ENCODE results near the gene ZNF808. TPM values are rescaled to one million over a fixed set of nuclear protein-coding genes. Genes with fewer than 3 reads are reported as not detected.
"Not testable (repeated sequence)": the region's sequence is repeated elsewhere in the genome, so short reads cannot be mapped to it uniquely, and the experiment has no call there.

Gene ZNF808
- total RNA-seq: 10 to 100 TPM; 21.1 to 25.7 TPM

GRCh38 chr19:52527134-52527955 lies at the start of gene ZNF808:
Gene ZNF808, plus strand, starts transcription at chr19:52527668. Its CDS starts 15,617 bp downstream, at chr19:52543285.
- H3K9me3 Mint-ChIP-seq: peaks cover 12% of the 10 kb centered on the region
- peaks cover 38% of the 10 kb centered on the region for H3K36me3 Mint-ChIP-seq
- H3K4me1 Mint-ChIP-seq: peaks cover 24% of the 10 kb centered on the region
- peak; percentile 91 for DNase-seq
- peak within 1 kb of the TSS; percentile 99 for H3K4me3 Mint-ChIP-seq
- peak within 1 kb of the TSS; percentile 98 for H3K27ac Mint-ChIP-seq
- H3K27me3 Mint-ChIP-seq: no peaks in the 10 kb centered on the region

- not testable (repeated sequence) for H3K4me3 Mint-ChIP-seq, H3K4me1 Mint-ChIP-seq, H3K27ac Mint-ChIP-seq, H3K27me3 Mint-ChIP-seq, DNase-seq
- peaks cover 38% of the 10 kb centered on the region for H3K9me3 Mint-ChIP-seq
- H3K36me3 Mint-ChIP-seq: peaks cover 33% of the 10 kb centered on the region
These were observed 43.2 kb upstream of the ZNF808 start for GRCh38 chr19:52484111-52484743.

GRCh38 chr19:52485064-52485463 lies 42.4 kb upstream of the ZNF808 start:
- Mint-ChIP-seq H3K36me3 (peaks cover 33% of the 10 kb centered on the region), H3K9me3 (peaks cover 43% of the 10 kb centered on the region)
- not testable (repeated sequence) for DNase-seq, H3K27ac Mint-ChIP-seq, H3K4me3 Mint-ChIP-seq, H3K27me3 Mint-ChIP-seq, H3K4me1 Mint-ChIP-seq

GRCh38 chr19:52485561-52486240 lies 41.8 kb upstream of the ZNF808 start:
- H3K27me3 Mint-ChIP-seq: not testable (repeated sequence)
- H3K9me3 Mint-ChIP-seq: peaks cover 46% of the 10 kb centered on the region

GRCh38 chr19:52492201-52492993 lies 35.1 kb upstream of the ZNF808 start:
- H3K27me3 Mint-ChIP-seq: peaks cover 6% of the 10 kb centered on the region
- peaks cover 43% of the 10 kb centered on the region for H3K9me3 Mint-ChIP-seq
- peaks cover 50% of the 10 kb centered on the region for H3K36me3 Mint-ChIP-seq
- peak; percentile 10 for DNase-seq
- H3K4me3 Mint-ChIP-seq: no peak overlapping the region
- H3K27ac Mint-ChIP-seq: no peak overlapping the region
- H3K4me1 Mint-ChIP-seq: no peaks in the 10 kb centered on the region

More at GRCh38 chr19:52485561-52486240, 41.8 kb upstream of the ZNF808 start:
- not testable (repeated sequence) for H3K4me3 Mint-ChIP-seq, H3K27ac Mint-ChIP-seq, DNase-seq, H3K4me1 Mint-ChIP-seq
- peaks cover 30% of the 10 kb centered on the region for H3K36me3 Mint-ChIP-seq

- Mint-ChIP-seq H3K27ac (no peak overlapping the region), H3K4me1 (no peaks in the 10 kb centered on the region), H3K36me3 (peaks cover 56% of the 10 kb centered on the region), H3K27me3 (peaks cover 6% of the 10 kb centered on the region), H3K9me3 (peaks cover 48% of the 10 kb centered on the region), H3K4me3 (no peak overlapping the region)
- DNase-seq: no peak
These were observed 34.4 kb upstream of the ZNF808 start for GRCh38 chr19:52492994-52493470.

- Mint-ChIP-seq H3K36me3 (peaks cover 65% of the 10 kb centered on the region), H3K27me3 (peaks cover 6% of the 10 kb centered on the region), H3K9me3 (peaks cover 52% of the 10 kb centered on the region), H3K27ac (no peak overlapping the region), H3K4me3 (no peak overlapping the region), H3K4me1 (no peaks in the 10 kb centered on the region)
- no peak for DNase-seq
These were observed 33.0 kb upstream of the ZNF808 start for GRCh38 chr19:52494518-52494917.

GRCh38 chr19:52498571-52498970 lies 28.9 kb upstream of the ZNF808 start:
- Mint-ChIP-seq H3K27ac (no peak overlapping the region), H3K9me3 (peaks cover 54% of the 10 kb centered on the region), H3K4me3 (no peak overlapping the region), H3K27me3 (peaks cover under 1% of the 10 kb centered on the region), H3K4me1 (no peaks in the 10 kb centered on the region), H3K36me3 (peaks cover 79% of the 10 kb centered on the region)
- DNase-seq: no peak

- not testable (repeated sequence) for H3K4me3 Mint-ChIP-seq, H3K27me3 Mint-ChIP-seq, DNase-seq, H3K27ac Mint-ChIP-seq, H3K4me1 Mint-ChIP-seq
- Mint-ChIP-seq H3K9me3 (peaks cover 56% of the 10 kb centered on the region), H3K36me3 (peaks cover 82% of the 10 kb centered on the region)
These were observed 27.0 kb upstream of the ZNF808 start for GRCh38 chr19:52500474-52500873.

- H3K4me3 Mint-ChIP-seq, H3K27me3 Mint-ChIP-seq, DNase-seq, H3K4me1 Mint-ChIP-seq, H3K27ac Mint-ChIP-seq: not testable (repeated sequence)
- Mint-ChIP-seq H3K36me3 (peaks cover 82% of the 10 kb centered on the region), H3K9me3 (peaks cover 53% of the 10 kb centered on the region)
These were observed 26.5 kb upstream of the ZNF808 start for GRCh38 chr19:52500991-52501390.

- H3K36me3 Mint-ChIP-seq: peaks cover 80% of the 10 kb centered on the region
- no peak overlapping the region for H3K27ac Mint-ChIP-seq
- H3K4me3 Mint-ChIP-seq: no peak overlapping the region
- H3K4me1 Mint-ChIP-seq: no peaks in the 10 kb centered on the region
- peaks cover 44% of the 10 kb centered on the region for H3K9me3 Mint-ChIP-seq
- no peaks in the 10 kb centered on the region for H3K27me3 Mint-ChIP-seq
- DNase-seq: no peak
These were observed 20.2 kb upstream of the ZNF808 start for GRCh38 chr19:52507266-52507665.

GRCh38 chr19:52516191-52516590 lies 11.3 kb upstream of the ZNF808 start:
- DNase-seq: no peak
- Mint-ChIP-seq H3K9me3 (peaks cover 63% of the 10 kb centered on the region), H3K4me1 (no peaks in the 10 kb centered on the region), H3K36me3 (peaks cover 40% of the 10 kb centered on the region), H3K4me3 (no peak overlapping the region), H3K27ac (no peak overlapping the region), H3K27me3 (no peaks in the 10 kb centered on the region)

- Mint-ChIP-seq H3K9me3 (peaks cover 53% of the 10 kb centered on the region), H3K27ac (no peak overlapping the region), H3K4me1 (no peaks in the 10 kb centered on the region), H3K27me3 (no peaks in the 10 kb centered on the region), H3K36me3 (peaks cover 28% of the 10 kb centered on the region), H3K4me3 (no peak overlapping the region)
- no peak for DNase-seq
These were observed 8.8 kb upstream of the ZNF808 start for GRCh38 chr19:52518646-52519045.

- H3K27ac Mint-ChIP-seq, H3K4me1 Mint-ChIP-seq, H3K4me3 Mint-ChIP-seq, H3K27me3 Mint-ChIP-seq, DNase-seq: not testable (repeated sequence)
- Mint-ChIP-seq H3K36me3 (peaks cover 25% of the 10 kb centered on the region), H3K9me3 (peaks cover 50% of the 10 kb centered on the region)
These were observed 8.3 kb upstream of the ZNF808 start for GRCh38 chr19:52519175-52519574.
